H9 (cell line): ENCODE data around the gene LRRC51. TPM values are rescaled to one million over a fixed set of nuclear protein-coding genes. Genes with fewer than 3 reads are reported as not detected.

Experiments
- DNase-seq: peaks from one replicate; pipeline ENCODE4 v3.0.0-alpha.2; 2017
- H2AFZ ChIP-seq: one replicate; pipeline ENCODE4 v1.6.1; 2013; ENCODE audit warnings: mild to moderate bottlenecking, low read length, control low read depth, moderate library complexity
- H2AK5ac ChIP-seq: 2 replicates; pipeline ENCODE4 v1.6.1; 2013; ENCODE audit warnings: low read length, control low read depth, mixed read lengths; ENCODE audit not compliant: insufficient read length
- H2BK120ac ChIP-seq: one replicate; pipeline ENCODE4 v1.6.1; 2013; ENCODE audit warnings: low read depth, mild to moderate bottlenecking, low read length, control low read depth, inconsistent platforms; ENCODE audit not compliant: poor library complexity, severe bottlenecking
- H2BK12ac ChIP-seq: 2 replicates; pipeline ENCODE4 v1.6.1; 2013; ENCODE audit warnings: low read length, control low read depth, mixed read lengths, low read depth; ENCODE audit not compliant: insufficient read length
- H2BK15ac ChIP-seq: 2 replicates; pipeline ENCODE4 v1.6.1; 2013; ENCODE audit warnings: low read depth, low read length, control low read depth
- H2BK20ac ChIP-seq: one replicate; pipeline ENCODE4 v1.6.1; 2013; ENCODE audit warnings: low read depth, mild to moderate bottlenecking, low read length, control low read depth, inconsistent platforms; ENCODE audit not compliant: poor library complexity, severe bottlenecking
- H2BK5ac ChIP-seq: 2 replicates; pipeline ENCODE4 v1.6.1; 2013; ENCODE audit warnings: low read length, control low read depth, mixed read lengths; ENCODE audit not compliant: insufficient read length
- H3K14ac ChIP-seq: 2 replicates; pipeline ENCODE4 v1.6.1; 2013; ENCODE audit warnings: low read length, control low read depth; ENCODE audit not compliant: insufficient read depth
- H3K18ac ChIP-seq: 2 replicates; pipeline ENCODE4 v1.6.1; 2013; ENCODE audit warnings: low read depth, mild to moderate bottlenecking, mixed read lengths, low read length, control low read depth; ENCODE audit not compliant: insufficient read length
- H3K23ac ChIP-seq: 2 replicates; pipeline ENCODE4 v1.6.1; 2013; ENCODE audit warnings: low read length, control low read depth, mixed read lengths, low read depth; ENCODE audit not compliant: insufficient read length
- H3K23me2 ChIP-seq: 2 replicates; pipeline ENCODE4 v1.6.1; 2013; ENCODE audit warnings: low read depth, mild to moderate bottlenecking, mixed read lengths, low read length, control low read depth; ENCODE audit not compliant: insufficient read length, poor library complexity, severe bottlenecking
- H3K27ac ChIP-seq: 2 replicates; pipeline ENCODE4 v1.5.1; 2013; ENCODE audit warnings: low read length, control low read depth, mixed read lengths, low read depth; ENCODE audit not compliant: insufficient read length
- H3K27me3 ChIP-seq: 2 replicates; pipeline ENCODE4 v1.6.1; 2013; ENCODE audit warnings: low read length, control low read depth, inconsistent platforms; ENCODE audit not compliant: insufficient read depth
- H3K4ac ChIP-seq: 2 replicates; pipeline ENCODE4 v1.6.1; 2013; ENCODE audit warnings: low read depth, mild to moderate bottlenecking, control low read depth, inconsistent platforms, low read length, moderate library complexity
- H3K4me1 ChIP-seq: 2 replicates; pipeline ENCODE4 v1.6.1; 2013; ENCODE audit warnings: low read length, control low read depth, inconsistent platforms; ENCODE audit not compliant: insufficient read depth
- H3K4me2 ChIP-seq: 2 replicates; pipeline ENCODE4 v1.6.1; 2013; ENCODE audit warnings: low read length, control low read depth, mixed read lengths; ENCODE audit not compliant: insufficient read length, insufficient read depth
- H3K56ac ChIP-seq: 2 replicates; pipeline ENCODE4 v1.6.1; 2013; ENCODE audit warnings: low read depth, mild to moderate bottlenecking, mixed read lengths, low read length, control low read depth; ENCODE audit not compliant: insufficient read length
- H3K79me1 ChIP-seq: 2 replicates; pipeline ENCODE4 v1.6.1; 2013; ENCODE audit warnings: low read depth, mild to moderate bottlenecking, moderate library complexity, low read length, control low read depth, inconsistent platforms; ENCODE audit not compliant: insufficient read depth, poor library complexity, severe bottlenecking
- H3K79me2 ChIP-seq: 2 replicates; pipeline ENCODE4 v1.6.1; 2013; ENCODE audit warnings: low read length, control low read depth, inconsistent platforms; ENCODE audit not compliant: insufficient read depth
- H3K9ac ChIP-seq: 2 replicates; pipeline ENCODE4 v1.6.1; 2013; ENCODE audit warnings: low read length, control low read depth, mixed read lengths; ENCODE audit not compliant: insufficient read length; ENCODE audit errors: extremely low read depth
- H3K9me3 ChIP-seq: one replicate; pipeline ENCODE4 v1.6.1; 2013; ENCODE audit warnings: low read depth, low read length, inconsistent platforms; ENCODE audit not compliant: control insufficient read depth
- H3T11ph ChIP-seq: one replicate; pipeline ENCODE4 v1.6.1; 2013; ENCODE audit warnings: mild to moderate bottlenecking, low read length, control low read depth, inconsistent platforms
- H4K20me1 ChIP-seq: one replicate; pipeline ENCODE4 v1.6.1; 2013; ENCODE audit not compliant: control insufficient read depth, insufficient read length, insufficient read depth
- H4K5ac ChIP-seq: 2 replicates; pipeline ENCODE4 v1.6.1; 2013; ENCODE audit warnings: low read depth, mild to moderate bottlenecking, mixed read lengths, low read length, control low read depth; ENCODE audit not compliant: insufficient read length
- H4K8ac ChIP-seq: replicated peaks from 2 replicates; pipeline ENCODE4 v1.6.1; 2013; ENCODE audit warnings: low read length, control low read depth, mixed read lengths, low read depth; ENCODE audit not compliant: insufficient read length
- H4K91ac ChIP-seq: 2 replicates; pipeline ENCODE4 v1.6.1; 2013; ENCODE audit warnings: low read depth, mild to moderate bottlenecking, moderate library complexity, mixed read lengths, low read length, control low read depth; ENCODE audit not compliant: insufficient read length
- H3K27ac Mint-ChIP-seq, 3 experiments: 2 replicates in 2 of 3; 3 replicates in 1 of 3; pipeline ENCODE4 v1.8.0; 2020 to 2021; ENCODE audit warnings: mixed read lengths in 3 of 3, mild to moderate bottlenecking in 1 of 3, moderate library complexity in 1 of 3
- H3K27me3 Mint-ChIP-seq: 2 replicates; pipeline ENCODE4 v1.8.0; 2021; ENCODE audit warnings: low read depth, mild to moderate bottlenecking, moderate library complexity, mixed read lengths
- H3K36me3 Mint-ChIP-seq, 3 experiments: 2 replicates in 2 of 3; 3 replicates in 1 of 3; pipeline ENCODE4 v1.8.0; 2020 to 2021; ENCODE audit warnings: low read depth in 3 of 3, mixed read lengths in 3 of 3; ENCODE audit not compliant: insufficient read depth in 1 of 3
- H3K4me1 Mint-ChIP-seq, 2 experiments: 2 replicates each; pipeline ENCODE4 v1.8.0; 2020; ENCODE audit warnings: mixed read lengths in 2 of 2
- H3K4me3 Mint-ChIP-seq, 2 experiments: 2 replicates in 1 of 2; 3 replicates in 1 of 2; pipeline ENCODE4 v1.8.0; 2020 to 2021; ENCODE audit warnings: mild to moderate bottlenecking in 2 of 2, mixed read lengths in 2 of 2, moderate library complexity in 1 of 2
- H3K9me3 Mint-ChIP-seq, 2 experiments: 2 replicates in 1 of 2; 3 replicates in 1 of 2; pipeline ENCODE4 v1.8.0; 2020; ENCODE audit warnings: mild to moderate bottlenecking in 2 of 2, mixed read lengths in 2 of 2, moderate library complexity in 1 of 2
- WGBS: extraction: QIAGEN DNeasy Blood & Tissue Kit; methylation state at CpG from one replicate; pipeline ENCODE4 v1.1.7; 2013; ENCODE audit warnings: missing lambda C conversion rate, low lambda C conversion rate, mixed read lengths; ENCODE audit not compliant: insufficient read length; ENCODE audit errors: extremely low coverage; 5-methylcytosine and 5-hydroxymethylcytosine counted together
- total RNA-seq: library from RNA; stranded (reverse); gene quantifications from 2 replicates; pipeline ENCODE4 v1.2.1, GENCODE V29; 2021
- TF ChIP-seq, protein P1 (sequence below): fragments of 200-600 bp; sonication (generic); conservative IDR thresholded peaks from 3 replicates; pipeline ENCODE4 v1.8.0; 2021; ENCODE audit warnings: antibody characterized with exemption, mild to moderate bottlenecking

The LRRC51 gene
- total RNA-seq, 1 experiment from 2014 or later: 3.1 TPM

DNA sequence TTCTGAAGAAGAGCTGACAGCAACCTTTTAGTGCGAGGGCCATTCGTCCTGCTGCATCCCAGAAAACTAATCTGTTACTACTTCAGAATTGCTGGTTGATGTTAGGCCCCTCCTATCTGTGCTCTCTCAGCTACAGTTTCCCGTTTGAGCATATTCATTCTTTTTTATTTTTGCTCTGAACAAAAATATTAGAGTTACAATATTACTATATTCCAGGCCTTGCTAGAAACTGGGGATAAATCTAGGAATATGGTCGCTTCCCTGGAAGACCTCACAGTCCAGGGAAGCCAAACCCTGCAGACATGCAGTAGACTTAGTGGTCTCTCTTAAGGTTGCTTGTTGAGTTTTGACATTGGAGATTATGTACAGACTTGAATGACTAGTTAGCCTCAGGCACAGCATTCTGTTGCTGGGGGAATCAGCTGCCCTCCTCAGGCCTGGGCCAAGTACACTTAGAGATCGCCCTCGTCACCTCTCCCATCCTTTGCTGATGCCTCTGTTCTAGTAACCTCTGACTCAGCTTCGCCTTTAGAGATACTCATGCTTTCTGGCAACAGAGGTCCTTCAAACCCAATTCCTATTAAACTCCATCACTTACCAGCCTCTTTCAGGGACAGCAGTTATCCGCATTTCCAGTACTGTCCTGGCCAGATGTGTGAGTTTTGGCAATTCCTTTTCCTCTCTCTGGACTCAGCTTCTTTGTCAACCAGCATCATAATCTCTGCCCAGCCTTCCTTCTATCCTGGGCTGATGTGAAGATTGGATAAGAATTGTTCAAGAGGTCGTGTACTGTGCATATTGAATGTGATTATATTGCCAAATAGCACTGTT is 32.5 kb downstream of the LRRC51 start:
- TF ChIP-seq, protein P1, sequence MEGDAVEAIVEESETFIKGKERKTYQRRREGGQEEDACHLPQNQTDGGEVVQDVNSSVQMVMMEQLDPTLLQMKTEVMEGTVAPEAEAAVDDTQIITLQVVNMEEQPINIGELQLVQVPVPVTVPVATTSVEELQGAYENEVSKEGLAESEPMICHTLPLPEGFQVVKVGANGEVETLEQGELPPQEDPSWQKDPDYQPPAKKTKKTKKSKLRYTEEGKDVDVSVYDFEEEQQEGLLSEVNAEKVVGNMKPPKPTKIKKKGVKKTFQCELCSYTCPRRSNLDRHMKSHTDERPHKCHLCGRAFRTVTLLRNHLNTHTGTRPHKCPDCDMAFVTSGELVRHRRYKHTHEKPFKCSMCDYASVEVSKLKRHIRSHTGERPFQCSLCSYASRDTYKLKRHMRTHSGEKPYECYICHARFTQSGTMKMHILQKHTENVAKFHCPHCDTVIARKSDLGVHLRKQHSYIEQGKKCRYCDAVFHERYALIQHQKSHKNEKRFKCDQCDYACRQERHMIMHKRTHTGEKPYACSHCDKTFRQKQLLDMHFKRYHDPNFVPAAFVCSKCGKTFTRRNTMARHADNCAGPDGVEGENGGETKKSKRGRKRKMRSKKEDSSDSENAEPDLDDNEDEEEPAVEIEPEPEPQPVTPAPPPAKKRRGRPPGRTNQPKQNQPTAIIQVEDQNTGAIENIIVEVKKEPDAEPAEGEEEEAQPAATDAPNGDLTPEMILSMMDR: no peak

More for the DNA sequence above, 32.5 kb downstream of the LRRC51 start:
- Mint-ChIP-seq H3K27me3 (peaks cover 34% of the 10 kb centered on the region), H3K4me3 (peak overlapping the region; percentile 89 to 91), H3K36me3 (peaks cover 1 to 17% (median 11%) of the 10 kb centered on the region in 3 experiments; a peak in 5 of 7 replicates), H3K9me3 (no peaks in the 10 kb centered on the region), H3K27ac (peak overlapping the region; percentile 100), H3K4me1 (peaks cover 13% of the 10 kb centered on the region in 2 experiments)
- no peak overlapping the region for H4K91ac ChIP-seq
- H2BK5ac ChIP-seq: no peak overlapping the region
- no peak overlapping the region for H2AK5ac ChIP-seq
- H3K18ac ChIP-seq: peak overlapping the region; percentile 93
- peak overlapping the region; percentile 29 for H3K56ac ChIP-seq
- H4K5ac ChIP-seq: peak overlapping the region; percentile 36
- peak overlapping the region; percentile 87; the same call in 1 of the 2 replicates for H3K14ac ChIP-seq
- no peak overlapping the region for H2BK15ac ChIP-seq
- H3K9me3 ChIP-seq: no peaks in the 10 kb centered on the region
- H3T11ph ChIP-seq: peak overlapping the region; percentile 41
- H3K79me1 ChIP-seq: no peaks in the 10 kb centered on the region
- WGBS: no CpG with 5 or more reads among the region's 9 CpGs
- H3K27ac ChIP-seq: peak overlapping the region; percentile 82
- H2BK120ac ChIP-seq: no peak overlapping the region
- no peak overlapping the region for H4K8ac ChIP-seq
- peak overlapping the region; percentile 97 for H3K9ac ChIP-seq
- no peak overlapping the region for H2AFZ ChIP-seq
- H3K4me2 ChIP-seq: peak overlapping the region; percentile 77
- H3K79me2 ChIP-seq: no peaks in the 10 kb centered on the region
- no peak overlapping the region; the same call in 1 of the 2 replicates for H3K4ac ChIP-seq
- no peak for DNase-seq
- no peaks in the 10 kb centered on the region for H3K4me1 ChIP-seq
- no peak overlapping the region for H2BK20ac ChIP-seq
- H3K23me2 ChIP-seq: peaks cover 10% of the 10 kb centered on the region
- H3K23ac ChIP-seq: no peak overlapping the region
- no peaks in the 10 kb centered on the region; the same call in 1 of the 2 replicates for H3K27me3 ChIP-seq
- no peak overlapping the region for H2BK12ac ChIP-seq
- H4K20me1 ChIP-seq: no peaks in the 10 kb centered on the region
